ENCODE data around the gene NPLOC4.
"Not testable (repeated sequence)": the region's sequence is repeated elsewhere in the genome, so short reads cannot be mapped to it uniquely, and the experiment has no call there.

NPLOC4 gene

GRCh38 chr17:81636505-81637288 is at the start of gene NPLOC4, which contains the start of gene TSPAN10:
Gene NPLOC4, minus strand, starts transcription at chr17:81637112. Its CDS starts 182 bp downstream, at chr17:81636930.
Gene TSPAN10, plus strand, starts transcription at chr17:81637196. Its CDS starts 5,217 bp downstream, at chr17:81642413.
- DNase-seq = peak; percentile 66

- DNase-seq = no peak
Measured at GRCh38 chr17:81686614-81687013, 49.7 kb upstream of the NPLOC4 start.

GRCh38 chr17:81685108-81685507 is 48.2 kb upstream of the NPLOC4 start:
- no peak for DNase-seq

- DNase-seq = no peak
Measured at GRCh38 chr17:81684442-81684911, 47.6 kb upstream of the NPLOC4 start.

- peak; percentile 98 for DNase-seq
Measured at GRCh38 chr17:81683584-81684441, 46.9 kb upstream of the NPLOC4 start, which contains the start of the genes ARL16 and HGS. Gene ARL16, minus strand, starts transcription at chr17:81683797. Its CDS starts 44 bp downstream, at chr17:81683753. Gene HGS, plus strand, starts transcription at chr17:81684011. Its CDS starts 56 bp downstream, at chr17:81684067.

- no peak for DNase-seq
Measured at GRCh38 chr17:81683208-81683583, 46.3 kb upstream of the NPLOC4 start.

GRCh38 chr17:81682565-81683207 is 45.8 kb upstream of the NPLOC4 start:
- no peak for DNase-seq

GRCh38 chr17:81681672-81682071 is 44.8 kb upstream of the NPLOC4 start:
- DNase-seq = no peak

- DNase-seq = no peak
Measured at GRCh38 chr17:81680150-81680549, 43.2 kb upstream of the NPLOC4 start.

GRCh38 chr17:81676906-81677305 is 40.0 kb upstream of the NPLOC4 start:
- no peak for DNase-seq

- DNase-seq = not testable (repeated sequence)
Measured at GRCh38 chr17:81675515-81676221, 38.8 kb upstream of the NPLOC4 start.

- no peak for DNase-seq
Measured at GRCh38 chr17:81673561-81674258, 36.8 kb upstream of the NPLOC4 start.

- no peak for DNase-seq
Measured at GRCh38 chr17:81672954-81673353, 36.0 kb upstream of the NPLOC4 start.

GRCh38 chr17:81672504-81672903 is 35.6 kb upstream of the NPLOC4 start:
- DNase-seq = no peak

- no peak for DNase-seq
Measured at GRCh38 chr17:81667754-81668153, 30.8 kb upstream of the NPLOC4 start.

- peak; percentile 82 for DNase-seq
Measured at GRCh38 chr17:81666342-81667191, 29.7 kb upstream of the NPLOC4 start, which contains the start of the genes CCDC137 and OXLD1. Gene CCDC137, plus strand, starts transcription at chr17:81666737. Its CDS starts 30 bp downstream, at chr17:81666767. Gene OXLD1, minus strand, starts transcription at chr17:81666605. Its CDS starts 28 bp downstream, at chr17:81666577.

GRCh38 chr17:81666092-81666341 is 29.1 kb upstream of the NPLOC4 start:
- DNase-seq = no peak

- no peak for DNase-seq
Measured at GRCh38 chr17:81665205-81666091, 28.5 kb upstream of the NPLOC4 start.

- DNase-seq = no peak
Measured at GRCh38 chr17:81664051-81664470, 27.1 kb upstream of the NPLOC4 start.

- no peak for DNase-seq
Measured at GRCh38 chr17:81662002-81662401, 25.1 kb upstream of the NPLOC4 start.

Measured in NCI-H1694 (cell line).